Adipocyte (in vitro differentiated cells): ENCODE measurements around the gene LRRK1.
A peak's percentile ranks its signal among the peaks of the same experiment; 100 is the strongest.

Experiments
- DNase-seq: peaks from one replicate; pipeline ENCODE4 v3.0.0-alpha.2; 2015; ENCODE audit warnings: low read depth
- H3K27me3 ChIP-seq: replicated peaks from 2 replicates; pipeline ENCODE4 v1.7.0; 2013; ENCODE audit warnings: mild to moderate bottlenecking, low read length, moderate library complexity; ENCODE audit not compliant: control insufficient read depth, insufficient read depth
- H3K36me3 ChIP-seq: 2 replicates; pipeline ENCODE4 v1.7.0; 2013; ENCODE audit warnings: low read length, mild to moderate bottlenecking, moderate library complexity; ENCODE audit not compliant: control insufficient read depth, insufficient read depth, severe bottlenecking
- H3K4me1 ChIP-seq: 2 replicates; pipeline ENCODE4 v1.7.0; 2013; ENCODE audit warnings: mild to moderate bottlenecking, low read length, moderate library complexity; ENCODE audit not compliant: control insufficient read depth, insufficient read depth
- H3K4me3 ChIP-seq: 2 replicates; pipeline ENCODE4 v1.7.0; 2013; ENCODE audit warnings: mild to moderate bottlenecking, low read length, moderate library complexity
- H3K9ac ChIP-seq: 2 replicates; pipeline ENCODE4 v1.7.0; 2013; ENCODE audit warnings: mild to moderate bottlenecking, low read length, moderate library complexity
- H3K9me3 ChIP-seq: 2 replicates; pipeline ENCODE4 v1.7.0; 2013; ENCODE audit warnings: mild to moderate bottlenecking, low read length, moderate library complexity; ENCODE audit not compliant: control insufficient read depth

LRRK1 gene

GRCh38 chr15:101013769-101014675, 94.9 kb downstream of the LRRK1 start:
- Histone ChIP-seq H3K36me3 (peaks cover 24% of the 10 kb centered on the region), H3K4me3 (no peak overlapping the region), H3K9me3 (no peaks in the 10 kb centered on the region), H3K27me3 (no peaks in the 10 kb centered on the region), H3K4me1 (peaks cover 11% of the 10 kb centered on the region), H3K9ac (no peak overlapping the region)
- no peak for DNase-seq

DNA sequence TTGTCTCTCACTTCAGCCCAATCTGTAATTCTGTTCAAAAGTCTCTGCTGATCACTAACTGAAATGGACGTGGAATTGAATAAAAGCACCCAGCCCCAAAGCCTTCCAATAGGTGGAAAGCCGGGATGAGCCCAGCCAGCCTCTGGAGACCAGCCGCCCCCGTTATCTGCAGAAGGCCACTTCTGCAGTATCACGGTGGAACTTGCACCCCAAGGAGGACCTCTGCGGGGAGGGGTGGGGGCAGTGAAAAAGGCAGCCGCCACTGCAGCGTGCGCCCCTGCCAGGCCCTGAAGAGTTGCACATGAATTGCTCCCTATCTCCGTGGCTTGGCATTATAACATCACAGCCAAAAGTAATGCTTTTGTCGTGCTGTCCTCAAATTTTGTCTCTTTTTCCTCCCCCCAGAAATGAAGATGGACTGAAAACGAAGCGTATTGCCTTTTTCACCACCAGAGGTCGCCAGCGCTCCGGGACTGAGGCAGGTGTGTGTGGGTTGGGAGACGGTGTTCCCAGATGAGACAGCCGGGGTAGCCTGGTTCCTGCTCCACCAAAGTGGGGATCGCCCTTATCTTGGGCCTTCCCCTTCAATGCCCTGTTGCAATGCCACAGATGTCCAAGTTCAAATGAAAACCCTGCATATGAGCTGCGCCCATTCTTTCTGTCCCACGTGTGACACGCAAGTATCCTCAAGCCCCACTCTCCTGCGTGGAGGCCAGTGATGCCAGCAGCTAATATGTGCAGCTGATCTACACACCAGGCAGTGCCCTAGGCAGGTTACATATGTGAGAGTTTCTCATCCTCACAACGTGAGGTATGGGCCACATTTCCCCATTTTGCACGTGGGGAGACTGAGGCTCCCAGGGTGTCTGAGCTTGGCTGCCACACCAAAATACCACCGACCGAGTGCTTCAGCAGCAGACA, 96.0 kb downstream of the LRRK1 start:
- DNase-seq: peak; percentile 84
- no peaks in the 10 kb centered on the region for H3K27me3 ChIP-seq

DNA sequence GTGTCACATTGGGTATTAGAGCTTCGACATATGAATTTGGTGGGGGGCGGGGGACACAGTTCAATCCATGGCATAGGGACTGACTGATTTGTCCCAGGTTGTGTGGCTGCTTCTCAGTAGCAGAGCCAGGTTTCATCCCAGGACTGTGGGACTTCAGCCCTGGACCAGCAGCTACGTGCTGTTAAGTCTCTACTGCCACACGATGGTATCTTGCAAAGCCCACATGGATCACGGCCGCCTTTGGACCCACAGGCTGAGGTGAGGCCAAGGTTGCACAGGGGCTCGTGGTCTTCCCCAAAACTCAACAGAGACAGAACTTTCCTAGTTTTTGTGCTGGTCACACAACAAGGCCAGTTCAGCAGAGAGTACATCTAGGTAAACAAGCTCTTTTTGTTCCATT, 97.4 kb downstream of the LRRK1 start:
- DNase-seq: no peak
- Histone ChIP-seq H3K4me1 (peaks cover 11% of the 10 kb centered on the region), H3K4me3 (no peak overlapping the region), H3K9me3 (no peaks in the 10 kb centered on the region), H3K9ac (no peak overlapping the region), H3K36me3 (peaks cover 30% of the 10 kb centered on the region), H3K27me3 (no peaks in the 10 kb centered on the region)

More for the DNA sequence above, 96.0 kb downstream of the LRRK1 start:
- no peak overlapping the region for H3K4me3 ChIP-seq
- peaks cover 23% of the 10 kb centered on the region for H3K36me3 ChIP-seq
- no peaks in the 10 kb centered on the region for H3K9me3 ChIP-seq
- peaks cover 11% of the 10 kb centered on the region for H3K4me1 ChIP-seq
- no peak overlapping the region for H3K9ac ChIP-seq

DNA sequence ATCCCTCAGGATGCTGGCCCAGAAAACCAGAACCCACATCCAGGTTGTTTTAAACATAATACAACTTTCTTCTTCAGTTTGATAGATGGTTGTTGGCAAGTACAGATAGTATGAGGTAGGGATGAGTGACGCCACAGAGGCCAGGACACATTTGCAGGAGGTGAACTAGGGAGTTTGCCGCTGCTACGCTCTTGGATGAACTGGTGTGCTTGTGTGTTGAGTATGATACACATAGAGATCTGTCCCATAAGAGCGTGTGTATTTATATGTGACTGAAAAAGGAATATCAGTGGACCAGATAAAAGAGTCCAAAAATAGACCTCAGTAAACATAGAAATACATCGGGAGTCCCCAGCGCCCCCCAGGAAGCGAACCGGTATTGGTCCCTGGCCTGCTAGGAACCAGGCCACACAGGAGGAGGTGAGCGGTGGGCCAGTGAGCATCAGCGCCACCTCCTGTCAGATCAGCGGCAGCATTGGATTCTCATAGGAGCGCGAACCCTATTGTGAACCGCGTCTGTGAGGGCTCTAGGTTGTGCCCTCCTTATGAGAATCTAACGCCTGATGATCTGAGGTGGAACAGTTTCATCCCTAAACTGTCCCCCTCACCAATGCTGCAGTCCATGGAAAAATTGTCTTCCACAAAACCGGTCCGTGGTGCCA, 98.1 kb downstream of the LRRK1 start:
- Histone ChIP-seq H3K9me3 (no peaks in the 10 kb centered on the region), H3K36me3 (peaks cover 35% of the 10 kb centered on the region), H3K27me3 (no peaks in the 10 kb centered on the region), H3K4me1 (peaks cover 11% of the 10 kb centered on the region), H3K4me3 (no peak overlapping the region), H3K9ac (no peak overlapping the region)
- no peak for DNase-seq

GRCh38 chr15:101018016-101018415, 98.9 kb downstream of the LRRK1 start:
- Histone ChIP-seq H3K36me3 (peaks cover 33% of the 10 kb centered on the region), H3K4me3 (no peak overlapping the region), H3K4me1 (peaks cover 11% of the 10 kb centered on the region)

DNA sequence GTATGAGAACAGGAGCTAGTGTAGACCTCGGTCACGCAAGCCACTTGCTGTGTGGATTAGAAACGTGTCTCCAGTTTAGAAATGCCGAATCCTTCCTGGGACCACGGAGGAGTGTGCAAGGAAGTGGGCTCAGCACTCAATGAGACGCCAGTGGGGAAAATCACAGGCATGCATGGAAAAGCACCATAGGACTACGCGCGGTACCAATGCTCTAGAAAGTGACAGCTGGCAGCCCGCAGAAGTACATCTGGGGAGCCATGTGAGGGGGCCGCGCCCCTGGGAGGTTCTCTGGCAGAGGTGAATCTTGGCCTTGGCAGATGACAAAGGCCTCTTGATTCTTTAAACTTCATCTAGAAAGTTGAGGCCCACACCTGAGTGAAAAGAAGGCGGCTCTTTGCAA, 99.3 kb downstream of the LRRK1 start:
- Histone ChIP-seq H3K36me3 (peaks cover 33% of the 10 kb centered on the region), H3K9ac (no peak overlapping the region), H3K4me3 (no peak overlapping the region), H3K9me3 (no peaks in the 10 kb centered on the region), H3K27me3 (no peaks in the 10 kb centered on the region), H3K4me1 (peaks cover 14% of the 10 kb centered on the region)
- no peak for DNase-seq

More at GRCh38 chr15:101018016-101018415, 98.9 kb downstream of the LRRK1 start:
- no peaks in the 10 kb centered on the region for H3K27me3 ChIP-seq
- no peak overlapping the region for H3K9ac ChIP-seq
- DNase-seq: peak; percentile 92
- no peaks in the 10 kb centered on the region for H3K9me3 ChIP-seq

DNA sequence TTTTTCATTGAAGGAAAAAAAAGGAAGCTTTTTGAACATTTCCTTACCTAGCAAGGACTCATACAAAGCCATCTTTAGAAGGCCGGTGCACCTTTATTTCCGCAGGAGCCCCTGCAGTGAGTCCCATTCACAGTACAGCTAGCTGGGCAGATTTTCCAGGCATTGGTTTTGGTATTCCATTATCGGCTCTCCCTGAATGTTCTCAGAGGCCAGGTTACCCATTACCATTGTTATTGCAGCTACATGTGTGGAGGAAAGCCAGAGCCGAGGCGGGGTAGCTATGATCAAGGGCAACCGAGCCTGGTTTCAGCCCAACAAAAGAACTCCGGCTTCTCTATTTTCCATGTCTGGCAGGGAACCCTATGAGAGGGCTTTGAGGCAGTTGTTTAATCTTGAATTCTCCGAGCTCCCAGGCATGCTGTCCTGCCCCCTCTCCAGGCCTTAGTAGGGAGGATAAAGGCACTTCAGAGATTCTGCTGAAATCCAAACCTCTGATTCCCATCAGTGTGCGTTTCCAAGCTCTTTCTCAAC, 100.3 kb downstream of the LRRK1 start:
- DNase-seq: no peak
- H3K9me3 ChIP-seq: no peaks in the 10 kb centered on the region
- H3K4me3 ChIP-seq: no peak overlapping the region
- peaks cover 33% of the 10 kb centered on the region for H3K36me3 ChIP-seq
- no peak overlapping the region for H3K9ac ChIP-seq
- peaks cover 21% of the 10 kb centered on the region for H3K4me1 ChIP-seq
- no peaks in the 10 kb centered on the region for H3K27me3 ChIP-seq

- H3K27me3 ChIP-seq: no peaks in the 10 kb centered on the region
- peaks cover 21% of the 10 kb centered on the region for H3K4me1 ChIP-seq
- no peak overlapping the region for H3K9ac ChIP-seq
- no peak for DNase-seq
- H3K4me3 ChIP-seq: no peak overlapping the region
- peaks cover 37% of the 10 kb centered on the region for H3K36me3 ChIP-seq
- H3K9me3 ChIP-seq: no peaks in the 10 kb centered on the region
Measured at GRCh38 chr15:101020451-101020850, 101.3 kb downstream of the LRRK1 start.

GRCh38 chr15:101020945-101021344, 101.8 kb downstream of the LRRK1 start:
- Histone ChIP-seq H3K27me3 (no peaks in the 10 kb centered on the region), H3K4me3 (no peak overlapping the region), H3K4me1 (peaks cover 21% of the 10 kb centered on the region), H3K9me3 (no peaks in the 10 kb centered on the region), H3K36me3 (peaks cover 38% of the 10 kb centered on the region), H3K9ac (no peak overlapping the region)
- no peak for DNase-seq

GRCh38 chr15:101022306-101022705, 103.1 kb downstream of the LRRK1 start:
- Histone ChIP-seq H3K9ac (no peak overlapping the region), H3K4me1 (peaks cover 25% of the 10 kb centered on the region), H3K27me3 (no peaks in the 10 kb centered on the region), H3K9me3 (no peaks in the 10 kb centered on the region), H3K36me3 (peaks cover 39% of the 10 kb centered on the region), H3K4me3 (no peak overlapping the region)
- no peak for DNase-seq
